ENCODE data around the gene CALR.
"Not testable (repeated sequence)": the region's sequence is repeated elsewhere in the genome, so short reads cannot be mapped to it uniquely, and the experiment has no call there.

Gene CALR

DNA sequence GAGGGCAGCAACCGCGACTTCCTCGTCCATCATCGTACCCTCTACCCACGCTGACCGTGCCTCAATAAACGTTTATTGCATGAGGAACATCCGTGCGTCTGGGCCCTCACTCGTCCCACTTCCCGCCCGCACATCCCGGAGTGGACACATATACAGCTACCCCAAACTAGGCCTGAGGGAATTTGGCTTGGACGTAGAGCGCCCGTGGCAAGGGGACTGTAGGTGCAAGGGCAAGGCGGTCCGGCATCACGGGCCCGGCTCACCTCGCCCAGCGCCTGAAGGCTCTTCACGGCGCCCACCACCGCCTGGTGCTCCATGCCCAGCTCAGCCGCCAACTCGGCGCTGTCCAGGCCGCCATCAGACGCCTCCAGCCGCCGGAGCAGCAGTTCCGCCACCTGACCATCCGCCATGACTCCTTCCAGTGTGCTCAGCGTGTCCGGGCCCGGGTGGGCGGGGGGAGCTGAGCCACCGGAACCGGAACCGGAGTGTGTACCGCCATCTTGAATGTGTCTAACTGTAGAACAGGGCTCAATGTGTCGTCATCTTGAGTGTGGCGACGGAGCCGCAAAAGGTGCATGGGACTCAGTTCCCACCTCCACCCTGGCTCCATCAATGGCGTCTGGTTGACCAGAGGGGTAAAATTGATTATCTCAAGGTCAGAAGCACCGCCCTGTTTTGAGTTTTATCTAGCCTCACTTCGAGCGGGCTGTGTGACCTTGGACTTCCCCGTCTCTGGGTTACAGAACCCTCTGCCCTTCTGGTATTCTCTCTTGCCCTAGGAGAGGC lies 4.9 kb upstream of the CALR start, which contains the start of gene FARSA:
FARSA (minus strand) TSS at position 425 of the 786 bp plus-strand sequence; CDS start at position 410, 15 bp downstream.
- DNase-seq (ENCODE audit: low spot score) (peak; percentile 83), FAIRE-seq (no peak)

DNA sequence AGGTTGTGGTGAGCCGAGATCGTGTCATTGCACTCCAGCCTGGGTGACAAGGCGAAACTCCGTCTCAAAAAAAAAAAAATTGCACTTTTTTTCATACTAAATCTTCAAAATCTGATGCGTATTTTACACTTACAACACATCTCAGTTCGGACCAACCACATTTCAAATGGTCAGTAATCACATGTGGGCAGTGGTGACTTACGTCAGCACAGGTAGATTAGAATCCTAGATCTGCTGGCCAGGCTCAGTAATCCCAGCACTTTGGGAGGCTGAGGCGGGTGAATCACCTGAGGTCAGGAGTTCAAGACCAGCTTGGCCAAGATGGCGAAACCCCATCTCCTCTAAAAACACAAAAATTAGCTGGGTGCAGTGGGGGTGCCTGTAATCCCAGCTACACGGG lies 3.3 kb upstream of the CALR start:
- DNase-seq (ENCODE audit: low spot score) (no peak), FAIRE-seq (no peak)

DNA sequence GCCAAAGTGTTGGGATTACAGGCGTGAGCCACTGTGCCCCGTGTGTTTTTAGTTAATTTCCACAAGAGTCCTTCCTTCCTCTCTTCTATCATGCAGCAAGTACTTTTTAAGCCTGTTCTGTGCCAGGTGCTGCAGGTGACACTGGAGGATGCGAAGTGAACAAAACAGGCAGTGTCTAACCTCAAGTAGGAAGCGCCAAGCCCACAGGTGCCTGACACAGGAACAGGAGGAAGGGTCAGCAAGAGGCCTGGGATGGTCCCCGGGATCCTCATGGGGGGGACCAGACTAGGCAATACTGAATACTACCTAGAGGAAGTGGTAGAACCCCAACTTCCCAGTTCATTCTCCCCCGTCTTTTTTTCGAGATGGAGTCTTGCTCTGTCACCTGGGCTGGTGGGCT lies 1.8 kb upstream of the CALR start:
- FAIRE-seq (no peak), DNase-seq (ENCODE audit: low spot score) (no peak)

DNA sequence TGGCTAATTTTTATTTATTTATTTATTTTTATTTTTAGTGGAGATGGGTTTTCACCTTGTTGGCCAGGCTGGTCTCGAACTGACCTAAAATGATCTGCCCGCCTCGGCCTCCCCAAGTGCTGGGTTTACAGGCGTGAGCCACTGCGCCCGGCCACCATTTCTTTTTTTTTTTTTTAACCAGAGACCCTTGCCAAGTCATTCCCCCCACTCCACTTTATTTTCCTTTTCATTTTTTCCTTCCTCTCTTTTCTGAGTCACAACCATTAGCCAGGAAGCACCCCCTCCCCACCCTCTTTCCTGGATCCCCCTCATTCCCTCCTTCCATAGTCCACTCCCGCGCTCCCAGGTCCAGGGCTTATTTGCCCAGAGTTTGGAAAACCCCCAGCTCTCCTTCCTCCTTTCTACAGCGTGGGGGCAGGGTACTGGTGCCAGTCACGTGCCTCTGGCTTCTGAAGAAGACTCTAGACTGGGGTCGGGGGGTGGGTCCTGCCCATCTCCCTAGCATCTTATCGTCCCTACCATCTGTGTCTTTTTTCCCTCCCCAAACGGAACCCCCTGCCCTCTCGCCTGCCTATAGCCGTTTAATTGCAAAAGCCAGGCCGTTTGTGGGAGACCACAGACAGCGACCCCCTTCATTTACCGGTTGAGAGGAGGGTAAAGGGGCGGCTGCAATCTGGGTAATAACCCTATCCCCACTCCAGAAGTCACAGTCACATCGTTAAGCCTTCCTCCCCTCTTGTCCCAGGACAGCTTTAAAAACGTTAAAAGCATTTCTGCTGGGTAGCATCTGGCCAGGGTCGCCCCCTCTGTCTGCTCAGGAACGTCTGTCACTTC lies 1.1 kb upstream of the CALR start:
- DNase-seq (ENCODE audit: low spot score) (no peak), FAIRE-seq (no peak)

DNA sequence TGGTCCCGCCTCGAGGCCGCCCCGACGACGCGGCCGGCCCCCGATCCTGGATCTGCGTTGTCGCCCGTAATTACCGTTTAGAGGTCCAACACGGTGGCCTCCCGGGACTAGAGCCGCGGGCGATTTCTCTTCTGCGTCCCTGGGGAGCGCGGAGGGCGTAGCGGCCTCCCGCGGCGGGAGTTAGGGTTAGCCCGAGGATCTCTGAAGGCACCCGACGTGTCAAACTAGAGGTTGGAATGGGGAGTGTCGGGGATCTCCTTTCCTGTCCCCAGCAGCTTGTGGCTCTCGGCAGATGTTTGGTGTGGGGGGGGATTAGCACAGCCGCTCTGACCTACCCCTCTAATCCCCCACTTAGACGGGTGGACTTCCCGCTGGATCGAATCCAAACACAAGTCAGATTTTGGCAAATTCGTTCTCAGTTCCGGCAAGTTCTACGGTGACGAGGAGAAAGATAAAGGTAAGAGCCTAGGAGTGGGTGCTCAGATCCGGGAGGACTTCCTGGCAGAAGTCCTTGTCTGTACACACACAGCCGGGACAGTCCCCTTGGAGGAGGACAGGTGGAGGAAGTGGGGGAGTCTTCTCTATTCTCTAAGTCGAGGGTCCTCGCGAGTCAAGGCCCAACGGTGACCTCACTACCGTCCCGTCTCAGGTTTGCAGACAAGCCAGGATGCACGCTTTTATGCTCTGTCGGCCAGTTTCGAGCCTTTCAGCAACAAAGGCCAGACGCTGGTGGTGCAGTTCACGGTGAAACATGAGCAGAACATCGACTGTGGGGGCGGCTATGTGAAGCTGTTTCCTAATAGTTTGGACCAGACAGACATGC lies 581 bp downstream of the CALR start:
- FAIRE-seq = no peak
- DNase-seq (ENCODE audit: low spot score) = peak; percentile 21

DNA sequence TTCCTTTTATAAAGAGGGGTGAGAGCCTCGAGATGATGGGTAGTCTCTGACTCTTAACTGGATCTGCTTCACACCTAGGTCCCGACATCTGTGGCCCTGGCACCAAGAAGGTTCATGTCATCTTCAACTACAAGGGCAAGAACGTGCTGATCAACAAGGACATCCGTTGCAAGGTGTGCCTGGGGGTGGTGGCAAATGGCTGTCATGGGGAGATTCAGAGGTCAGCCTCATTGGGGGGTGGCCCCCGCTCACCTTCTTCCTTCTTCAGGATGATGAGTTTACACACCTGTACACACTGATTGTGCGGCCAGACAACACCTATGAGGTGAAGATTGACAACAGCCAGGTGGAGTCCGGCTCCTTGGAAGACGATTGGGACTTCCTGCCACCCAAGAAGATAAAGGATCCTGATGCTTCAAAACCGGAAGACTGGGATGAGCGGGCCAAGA lies 1.6 kb downstream of the CALR start:
- no peak for FAIRE-seq

DNA sequence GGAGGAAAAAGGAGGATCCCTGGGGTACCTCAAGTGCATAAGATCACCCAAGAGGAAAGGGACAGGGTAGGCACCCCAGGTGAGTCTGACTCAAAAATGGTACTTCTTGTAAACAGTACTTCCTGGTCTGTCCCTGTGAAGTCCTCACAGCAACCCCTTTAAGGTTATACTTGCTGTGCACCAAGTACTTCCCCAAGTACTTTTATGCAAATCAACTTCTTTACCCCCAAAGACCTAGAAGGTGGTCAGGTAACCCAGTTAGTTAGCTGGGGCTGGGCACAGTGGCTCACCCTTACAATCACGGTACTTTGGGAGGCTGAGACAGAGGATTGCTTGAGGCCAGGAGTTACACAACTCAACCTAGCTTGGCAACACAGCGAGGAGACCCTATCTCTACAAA lies 2.5 kb downstream of the CALR start:
- DNase-seq (ENCODE audit: low spot score) = no peak
- no peak for FAIRE-seq

More for the DNA sequence above, 1.6 kb downstream of the CALR start:
- no peak for DNase-seq (ENCODE audit: low spot score)

DNA sequence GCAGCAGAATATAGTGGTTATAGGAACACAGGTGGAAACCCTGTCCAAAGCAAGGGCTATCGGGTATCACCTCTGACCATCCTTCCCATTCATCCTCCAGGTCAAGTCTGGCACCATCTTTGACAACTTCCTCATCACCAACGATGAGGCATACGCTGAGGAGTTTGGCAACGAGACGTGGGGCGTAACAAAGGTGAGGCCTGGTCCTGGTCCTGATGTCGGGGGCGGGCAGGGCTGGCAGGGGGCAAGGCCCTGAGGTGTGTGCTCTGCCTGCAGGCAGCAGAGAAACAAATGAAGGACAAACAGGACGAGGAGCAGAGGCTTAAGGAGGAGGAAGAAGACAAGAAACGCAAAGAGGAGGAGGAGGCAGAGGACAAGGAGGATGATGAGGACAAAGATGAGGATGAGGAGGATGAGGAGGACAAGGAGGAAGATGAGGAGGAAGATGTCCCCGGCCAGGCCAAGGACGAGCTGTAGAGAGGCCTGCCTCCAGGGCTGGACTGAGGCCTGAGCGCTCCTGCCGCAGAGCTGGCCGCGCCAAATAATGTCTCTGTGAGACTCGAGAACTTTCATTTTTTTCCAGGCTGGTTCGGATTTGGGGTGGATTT lies 5.1 kb downstream of the CALR start:
- no peak for FAIRE-seq
- no peak for DNase-seq (ENCODE audit: low spot score)

DNA sequence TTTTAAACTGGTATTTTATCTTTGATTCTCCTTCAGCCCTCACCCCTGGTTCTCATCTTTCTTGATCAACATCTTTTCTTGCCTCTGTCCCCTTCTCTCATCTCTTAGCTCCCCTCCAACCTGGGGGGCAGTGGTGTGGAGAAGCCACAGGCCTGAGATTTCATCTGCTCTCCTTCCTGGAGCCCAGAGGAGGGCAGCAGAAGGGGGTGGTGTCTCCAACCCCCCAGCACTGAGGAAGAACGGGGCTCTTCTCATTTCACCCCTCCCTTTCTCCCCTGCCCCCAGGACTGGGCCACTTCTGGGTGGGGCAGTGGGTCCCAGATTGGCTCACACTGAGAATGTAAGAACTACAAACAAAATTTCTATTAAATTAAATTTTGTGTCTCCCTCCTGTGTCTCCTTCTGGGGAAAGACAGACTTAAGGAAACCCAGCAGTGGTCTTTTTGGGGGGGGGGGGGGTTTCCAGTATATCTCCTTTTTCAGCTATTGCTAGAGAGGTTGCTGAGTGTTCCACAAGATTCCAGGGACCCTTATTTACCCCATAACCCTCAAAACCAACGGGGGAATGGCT lies 5.8 kb downstream of the CALR start:
- FAIRE-seq (no peak), DNase-seq (ENCODE audit: low spot score) (no peak)

DNA sequence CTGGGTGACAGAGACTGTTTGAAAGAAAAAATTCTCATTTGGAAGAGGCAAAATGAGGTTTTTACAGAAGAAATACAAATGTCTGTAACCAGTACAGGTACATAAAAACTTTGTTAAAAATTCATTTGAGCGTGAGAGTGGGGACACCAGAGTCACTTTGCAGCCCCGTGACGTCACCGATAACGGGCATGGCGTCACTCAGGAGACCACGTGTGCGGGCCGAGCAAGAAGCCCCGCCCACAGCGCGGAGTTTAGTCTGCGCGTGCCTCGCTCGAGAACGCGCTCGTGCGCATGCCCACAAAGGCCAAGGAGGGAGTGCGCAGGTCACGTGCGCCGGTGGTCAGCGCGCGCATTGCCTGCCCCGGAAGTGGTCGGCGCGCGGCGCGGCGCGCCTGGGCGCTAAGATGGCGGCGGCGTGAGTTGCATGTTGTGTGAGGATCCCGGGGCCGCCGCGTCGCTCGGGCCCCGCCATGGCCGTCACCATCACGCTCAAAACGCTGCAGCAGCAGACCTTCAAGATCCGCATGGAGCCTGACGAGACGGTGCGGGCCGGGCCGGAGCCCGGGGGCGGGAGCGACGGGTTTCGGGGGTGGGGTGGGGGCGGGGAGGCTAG lies 7.2 kb downstream of the CALR start, which contains the start of gene RAD23A:
RAD23A (plus strand) TSS at position 384 of the 613 bp plus-strand sequence; CDS start at position 471, 87 bp downstream.
- FAIRE-seq (peak; percentile 63), DNase-seq (ENCODE audit: low spot score) (peak; percentile 91)

DNA sequence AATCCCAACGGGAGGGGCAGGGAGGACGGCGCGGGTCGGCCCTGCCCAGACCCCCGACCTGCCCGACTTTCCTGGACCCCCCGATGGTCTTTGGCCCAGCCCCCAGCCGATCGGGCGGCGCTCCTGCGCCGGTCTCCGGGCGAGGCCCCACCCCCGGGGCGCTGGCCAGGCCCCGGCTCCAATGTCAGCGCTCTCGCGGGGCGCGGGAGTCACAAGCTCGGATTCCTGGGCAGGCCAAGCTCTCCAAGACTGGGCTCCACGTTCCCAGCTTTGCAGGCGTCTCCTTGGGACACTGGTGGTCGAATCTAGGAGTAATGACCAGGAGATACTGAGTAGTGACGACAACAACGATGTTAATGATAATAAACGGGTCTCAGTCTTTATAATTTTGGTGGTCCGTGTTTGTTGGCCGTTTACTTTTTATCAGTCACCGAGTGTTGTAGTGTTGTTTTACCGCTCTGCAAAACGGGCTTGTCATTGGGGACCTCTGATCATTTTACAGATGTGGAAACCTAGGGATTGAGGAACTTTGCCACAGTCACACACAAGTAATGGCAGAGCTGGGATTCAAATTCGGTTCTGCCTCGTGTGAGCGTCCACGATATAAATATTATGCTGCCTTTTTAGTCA lies 7.8 kb downstream of the CALR start:
- DNase-seq (ENCODE audit: low spot score) = peak; percentile 57
- FAIRE-seq = no peak

DNA sequence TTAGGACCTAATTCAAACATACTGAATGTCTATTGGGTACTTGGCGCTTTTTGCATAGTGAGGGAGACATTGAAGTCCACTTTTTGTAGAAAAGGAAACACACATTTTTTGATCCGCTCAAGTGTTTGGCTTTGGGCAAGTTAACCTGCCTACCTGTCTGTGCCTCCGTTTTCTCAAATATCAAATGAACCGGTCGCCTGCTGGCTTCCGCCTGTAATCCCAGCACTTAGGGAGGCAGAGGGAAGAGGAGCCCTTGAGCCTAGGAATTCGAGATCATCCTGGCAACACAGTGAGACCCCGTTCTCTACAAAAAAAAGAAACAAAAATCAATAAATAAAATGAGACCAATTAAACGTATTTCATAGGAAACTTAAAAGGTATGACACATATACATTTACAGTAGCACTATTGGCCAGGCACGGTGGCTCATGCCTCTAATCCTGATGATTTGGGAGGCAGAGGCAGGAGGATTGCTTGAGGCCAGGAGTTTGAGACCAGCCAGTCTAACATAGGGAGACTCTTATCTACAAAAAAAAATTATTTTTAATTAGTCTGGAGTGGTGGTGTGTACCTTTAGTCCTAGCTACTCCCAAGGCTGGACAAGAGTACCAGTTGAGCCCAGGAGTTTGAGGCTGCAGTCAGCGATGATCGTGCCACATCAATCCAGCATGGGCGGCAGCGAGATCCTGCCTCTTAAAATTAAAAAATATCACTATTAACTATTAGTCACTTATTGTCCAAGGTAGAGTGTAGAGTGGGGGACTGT lies 8.5 kb downstream of the CALR start:
- FAIRE-seq = no peak
- DNase-seq (ENCODE audit: low spot score) = no peak

DNA sequence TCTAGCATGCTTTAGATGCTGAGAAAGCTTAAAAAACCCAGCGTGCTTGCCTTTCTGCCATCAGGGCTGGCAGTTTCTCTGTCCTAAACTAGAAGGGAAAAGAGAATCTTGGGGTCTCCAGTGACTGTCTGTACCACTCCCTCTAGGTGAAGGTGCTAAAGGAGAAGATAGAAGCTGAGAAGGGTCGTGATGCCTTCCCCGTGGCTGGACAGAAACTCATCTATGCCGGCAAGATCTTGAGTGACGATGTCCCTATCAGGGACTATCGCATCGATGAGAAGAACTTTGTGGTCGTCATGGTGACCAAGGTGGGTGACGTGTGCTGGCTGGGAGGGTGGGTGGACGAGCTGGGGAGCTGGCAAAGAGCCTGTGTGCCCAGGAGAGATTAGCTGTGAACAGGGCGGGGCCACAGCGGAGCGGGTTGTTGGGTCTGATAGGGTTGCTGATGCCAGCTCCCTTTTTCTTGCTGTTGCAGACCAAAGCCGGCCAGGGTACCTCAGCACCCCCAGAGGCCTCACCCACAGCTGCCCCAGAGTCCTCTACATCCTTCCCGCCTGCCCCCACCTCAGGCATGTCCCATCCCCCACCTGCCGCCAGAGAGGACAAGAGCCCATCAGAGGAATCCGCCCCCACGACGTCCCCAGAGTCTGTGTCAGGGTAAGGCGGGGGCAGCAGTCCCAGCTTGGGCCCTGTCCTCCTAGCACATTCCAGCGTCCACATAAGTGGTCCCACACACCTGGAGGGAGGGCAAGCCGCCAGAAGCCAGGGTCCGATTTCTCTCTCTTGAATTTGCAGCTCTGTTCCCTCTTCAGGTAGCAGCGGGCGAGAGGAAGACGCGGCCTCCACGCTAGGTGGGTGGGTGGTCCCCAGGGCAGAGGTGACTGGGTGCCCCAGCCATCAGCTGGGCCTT lies 9.5 kb downstream of the CALR start:
- DNase-seq (ENCODE audit: low spot score) (no peak), FAIRE-seq (no peak)

DNA sequence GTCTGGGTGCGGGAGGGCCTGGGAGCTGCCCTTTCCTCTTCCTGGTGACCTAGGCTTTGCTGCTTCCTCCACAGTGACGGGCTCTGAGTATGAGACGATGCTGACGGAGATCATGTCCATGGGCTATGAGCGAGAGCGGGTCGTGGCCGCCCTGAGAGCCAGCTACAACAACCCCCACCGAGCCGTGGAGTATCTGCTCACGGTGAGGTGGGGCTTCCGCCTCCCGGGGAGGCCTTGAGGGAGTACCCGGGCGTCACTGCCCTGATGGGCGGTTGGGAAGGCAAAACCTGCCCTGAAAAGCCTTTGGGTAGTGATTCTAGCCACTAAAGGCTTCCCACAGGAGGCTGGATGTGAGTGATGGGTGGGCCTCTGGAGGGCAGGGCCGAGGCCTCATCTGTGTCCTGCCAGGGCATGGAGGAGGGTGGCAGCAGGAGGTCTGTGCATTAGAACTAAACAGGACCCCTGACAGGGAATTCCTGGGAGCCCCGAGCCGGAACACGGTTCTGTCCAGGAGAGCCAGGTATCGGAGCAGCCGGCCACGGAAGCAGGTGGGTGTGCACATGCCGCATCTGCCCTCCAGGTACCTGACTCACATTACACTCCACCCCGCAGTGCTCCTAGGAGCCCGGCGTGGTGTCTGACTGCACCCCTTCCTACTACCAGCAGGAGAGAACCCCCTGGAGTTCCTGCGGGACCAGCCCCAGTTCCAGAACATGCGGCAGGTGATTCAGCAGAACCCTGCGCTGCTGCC lies 10.4 kb downstream of the CALR start:
- no peak for FAIRE-seq

DNA sequence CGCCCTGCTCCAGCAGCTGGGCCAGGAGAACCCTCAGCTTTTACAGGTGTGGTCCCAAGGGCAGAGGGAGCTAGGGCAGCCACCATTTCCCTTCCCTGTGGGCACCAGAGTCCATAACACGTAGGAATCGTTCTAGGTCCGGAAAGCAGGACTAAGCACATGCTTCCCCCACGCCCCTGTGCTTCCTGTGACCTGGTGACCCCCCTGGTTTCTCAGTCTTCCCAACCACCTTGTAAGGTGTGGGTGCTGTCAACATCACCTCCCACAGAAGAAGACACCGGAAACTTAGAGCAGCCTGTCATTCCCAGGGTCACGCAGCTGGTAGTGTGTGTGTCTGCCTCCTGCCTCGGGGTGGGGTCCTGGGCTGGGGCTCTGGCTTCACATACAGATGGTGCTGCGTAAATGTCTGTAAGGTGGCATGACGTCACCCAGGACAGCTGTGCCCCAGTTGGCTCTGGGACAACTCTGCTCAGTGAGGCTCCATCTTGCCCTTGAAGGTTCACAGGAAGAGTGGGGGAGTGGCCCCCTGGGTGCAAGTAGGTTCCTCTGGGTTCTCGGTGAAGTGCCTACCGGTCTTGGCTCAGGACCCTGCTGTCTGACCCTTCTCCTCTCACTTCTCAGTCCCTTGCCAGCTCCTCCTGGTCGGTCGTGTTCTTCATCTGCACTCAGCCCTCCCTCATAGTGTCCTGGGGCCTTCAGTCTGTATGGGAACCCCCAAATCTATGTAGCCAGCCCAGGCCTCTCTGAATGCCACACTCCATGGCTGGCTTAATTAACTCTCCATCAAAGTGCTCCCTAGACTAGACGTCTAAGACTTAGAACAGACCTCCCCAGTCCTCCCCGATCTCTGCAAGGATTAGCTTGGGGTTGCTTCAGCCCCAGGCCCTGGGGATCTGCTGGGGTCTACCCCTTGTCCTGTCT lies 11.2 kb downstream of the CALR start:
- DNase-seq (ENCODE audit: low spot score) = no peak
- FAIRE-seq = no peak

More for the DNA sequence above, 10.4 kb downstream of the CALR start:
- DNase-seq (ENCODE audit: low spot score) = no peak

DNA sequence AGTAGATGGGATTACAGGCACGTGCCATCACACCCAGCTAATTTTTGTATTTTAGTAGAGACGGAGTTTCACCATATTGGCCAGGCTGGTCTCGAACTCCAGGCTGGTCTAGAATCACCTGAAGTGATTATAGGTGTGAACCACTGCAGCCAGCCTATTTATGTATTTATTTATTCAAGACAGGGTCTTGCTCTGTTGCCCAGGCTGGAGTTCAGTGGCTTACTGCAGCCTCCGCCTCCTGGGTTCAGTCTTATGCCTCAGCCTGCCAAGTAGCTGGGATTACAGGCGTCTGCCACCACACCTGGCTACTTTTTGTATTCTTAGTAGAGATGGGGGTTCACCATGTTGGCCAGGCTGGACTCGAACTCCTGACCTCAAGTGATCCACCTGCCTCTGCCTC lies 13.6 kb downstream of the CALR start:
- FAIRE-seq; DNase-seq (ENCODE audit: low spot score): not testable (repeated sequence)

All from urothelium cell line (cell line).